GM23248 (cell line): ENCODE data around the gene TMEM38A. TPM values are rescaled to one million over a fixed set of nuclear protein-coding genes. Genes with fewer than 3 reads are reported as not detected.

Experiments used
- DNase-seq: peaks from one replicate; pipeline ENCODE4 v3.0.0-alpha.2; 2015
- H2AFZ ChIP-seq: fragments of 200-600 bp; sonication (generic); 2 replicates; pipeline ENCODE4 v1.6.1; 2016; ENCODE audit warnings: antibody characterized with exemption
- H3F3A ChIP-seq: fragments of 200-600 bp; sonication (generic); 2 replicates; pipeline ENCODE4 v1.6.1; 2016; ENCODE audit warnings: mild to moderate bottlenecking, antibody characterized with exemption, mixed run types; ENCODE audit not compliant: insufficient read depth
- H3K27ac ChIP-seq: fragments of 200-600 bp; sonication (generic); 2 replicates; pipeline ENCODE4 v1.5.1; 2016; ENCODE audit warnings: mild to moderate bottlenecking
- H3K27me3 ChIP-seq: fragments of 200-600 bp; sonication (generic); replicated peaks from 2 replicates; pipeline ENCODE4 v1.6.1; 2016; ENCODE audit warnings: mild to moderate bottlenecking; ENCODE audit not compliant: insufficient read depth
- H3K36me3 ChIP-seq: fragments of 200-600 bp; sonication (generic); 2 replicates; pipeline ENCODE4 v1.6.1; 2016; ENCODE audit warnings: low read depth, mild to moderate bottlenecking
- H3K4me1 ChIP-seq: fragments of 200-600 bp; sonication (generic); 2 replicates; pipeline ENCODE4 v1.6.1; 2016; ENCODE audit warnings: mild to moderate bottlenecking; ENCODE audit not compliant: insufficient read depth
- H3K4me2 ChIP-seq: fragments of 200-600 bp; sonication (generic); one replicate; pipeline ENCODE4 v1.6.1; 2016; ENCODE audit warnings: mild to moderate bottlenecking; ENCODE audit not compliant: unreplicated experiment
- H3K4me3 ChIP-seq: fragments of 200-600 bp; sonication (generic); 2 replicates; pipeline ENCODE4 v1.5.1; 2016; ENCODE audit warnings: mild to moderate bottlenecking
- H3K79me2 ChIP-seq: fragments of 200-600 bp; sonication (generic); 2 replicates; pipeline ENCODE4 v1.6.1; 2016; ENCODE audit warnings: mild to moderate bottlenecking; ENCODE audit not compliant: insufficient read depth
- H3K9ac ChIP-seq: fragments of 200-600 bp; sonication (generic); 2 replicates; pipeline ENCODE4 v1.6.1; 2016; ENCODE audit warnings: mild to moderate bottlenecking
- H3K9me2 ChIP-seq: fragments of 200-600 bp; sonication (generic); 2 replicates; pipeline ENCODE4 v1.6.1; 2016; ENCODE audit warnings: mixed run types, mild to moderate bottlenecking, moderate library complexity; ENCODE audit not compliant: insufficient read depth
- H3K9me3 ChIP-seq: fragments of 200-600 bp; sonication (generic); one replicate; pipeline ENCODE4 v1.6.1; 2017; ENCODE audit warnings: low read depth
- H4K20me1 ChIP-seq: fragments of 200-600 bp; sonication (generic); 2 replicates; pipeline ENCODE4 v1.6.0; 2016; ENCODE audit not compliant: insufficient read depth
- EZH2 ChIP-seq: fragments of 200-600 bp; sonication (generic); IDR thresholded peaks from 2 replicates; pipeline ENCODE4 v1.6.1; 2018; ENCODE audit warnings: antibody characterized with exemption, mild to moderate bottlenecking; ENCODE audit not compliant: insufficient read depth, poor library complexity, severe bottlenecking
- EZH2phosphoT487 ChIP-seq: fragments of 200-600 bp; sonication (generic); IDR thresholded peaks from 2 replicates; pipeline ENCODE4 v1.6.1; 2018; ENCODE audit warnings: antibody characterized with exemption, moderate library complexity, mild to moderate bottlenecking, low read depth; ENCODE audit not compliant: insufficient read depth
- WGBS, 2 experiments: methylation state at CpG; one replicate each; pipeline ENCODE4 v1.1.6; 2015 to 2017; ENCODE audit warnings: low lambda C conversion rate in 2 of 2, low coverage in 1 of 2; ENCODE audit errors: missing lambda C conversion rate in 2 of 2; 5-methylcytosine and 5-hydroxymethylcytosine counted together
- in situ Hi-C: fragments of 300-500 bp; cut with MboI; formaldehyde crosslinking; loops from 2 replicates; pipeline ENCODE4 v1.15.0; 2020
- polyA plus RNA-seq: library from polyadenylated mRNA; unstranded; fragments of >200 nt; fragmentation: Nextera tagmentation; extraction: Ambion mirVana; gene quantifications from 2 replicates; pipeline ENCODE4 v1.2.1, GENCODE V29; 2016
- total RNA-seq: library from RNA; depleted of rRNA; stranded (reverse); fragments of >200 nt; shearing (Covaris generic); gene quantifications from 2 replicates; pipeline ENCODE4 v1.2.3, GENCODE V29; 2014

Gene TMEM38A
- total and polyA plus RNA-seq, 2 experiments from 2014 or later: 1.3 to 1.6 TPM

DNA sequence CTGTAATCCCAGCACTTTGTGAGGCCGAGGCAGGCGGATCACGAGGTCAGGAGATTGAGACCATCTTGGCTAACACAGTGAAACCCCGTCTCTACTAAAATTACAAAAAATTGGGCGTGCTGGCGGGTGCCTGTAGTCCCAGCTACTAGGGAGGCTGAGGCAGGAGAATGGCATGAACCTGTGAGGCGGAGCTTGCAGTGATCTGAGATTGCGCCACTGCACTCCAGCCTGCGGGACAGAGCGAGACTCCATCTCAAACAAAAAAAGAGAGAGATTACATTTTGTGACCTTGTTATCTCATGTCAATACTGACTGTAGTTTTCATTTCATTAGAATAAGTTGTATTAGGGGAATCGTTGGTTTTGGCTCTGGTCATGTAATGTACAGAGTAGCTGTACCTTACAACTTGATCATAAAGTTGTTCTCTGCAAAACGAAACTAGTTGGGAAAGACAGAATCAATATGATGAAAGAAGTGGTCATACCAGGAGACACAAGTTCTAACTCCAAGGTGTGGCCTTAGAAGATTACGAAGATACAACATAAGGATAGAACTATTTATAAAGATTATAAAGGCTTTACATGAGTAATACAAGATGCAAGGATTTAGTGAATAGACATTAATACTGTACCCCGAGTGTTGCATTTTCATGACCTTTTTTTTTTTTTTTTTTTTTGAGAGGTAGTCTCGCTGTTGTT lies 15.3 kb downstream of the TMEM38A start:
- Histone ChIP-seq H4K20me1 (no peaks in the 10 kb centered on the region), H3F3A (no peaks in the 10 kb centered on the region), H3K4me2 (no peak overlapping the region), H2AFZ (no peak overlapping the region), H3K27ac (no peak overlapping the region), H3K4me3 (no peak overlapping the region), H3K4me1 (no peaks in the 10 kb centered on the region), H3K9me3 (no peaks in the 10 kb centered on the region), H3K9me2 (no peaks in the 10 kb centered on the region), H3K79me2 (no peaks in the 10 kb centered on the region), H3K36me3 (no peaks in the 10 kb centered on the region), H3K9ac (no peak overlapping the region), H3K27me3 (no peaks in the 10 kb centered on the region)
- in situ Hi-C loops: no loop called here
- 82 to 88% methylated on average over 15 of the region's 15 CpGs for WGBS, 2 experiments
- TF ChIP-seq EZH2phosphoT487 (no peak), EZH2 (no peak)
- no peak for DNase-seq

DNA sequence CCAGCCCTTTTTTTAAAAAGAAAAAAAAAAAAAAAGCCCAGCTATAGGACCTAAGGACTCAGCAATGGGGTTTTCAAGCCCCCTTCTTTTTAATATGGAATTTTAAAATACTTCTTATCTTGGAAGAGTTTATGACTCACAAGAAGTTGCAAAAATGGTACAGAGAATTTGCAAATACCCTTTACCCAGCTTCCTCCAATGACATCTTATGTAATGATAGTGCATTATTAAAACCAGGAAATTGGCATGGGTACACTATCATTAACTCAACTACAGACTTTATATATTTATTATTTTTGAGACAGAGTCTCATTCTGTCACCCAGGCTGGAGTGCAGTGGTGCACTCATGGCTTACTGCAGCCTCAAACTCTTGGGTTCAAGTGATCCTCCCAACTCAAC lies 16.1 kb downstream of the TMEM38A start:
- Histone ChIP-seq H3K36me3 (no peaks in the 10 kb centered on the region), H3F3A (no peaks in the 10 kb centered on the region), H3K9me2 (no peaks in the 10 kb centered on the region), H3K79me2 (no peaks in the 10 kb centered on the region), H2AFZ (no peak overlapping the region), H3K4me2 (no peak overlapping the region), H3K4me3 (no peak overlapping the region), H3K9me3 (no peaks in the 10 kb centered on the region), H3K4me1 (no peaks in the 10 kb centered on the region), H4K20me1 (no peaks in the 10 kb centered on the region), H3K27ac (no peak overlapping the region), H3K27me3 (no peaks in the 10 kb centered on the region), H3K9ac (no peak overlapping the region)
- TF ChIP-seq EZH2phosphoT487 (no peak), EZH2 (no peak)
- in situ Hi-C loops: no loop called here
- DNase-seq: no peak

DNA sequence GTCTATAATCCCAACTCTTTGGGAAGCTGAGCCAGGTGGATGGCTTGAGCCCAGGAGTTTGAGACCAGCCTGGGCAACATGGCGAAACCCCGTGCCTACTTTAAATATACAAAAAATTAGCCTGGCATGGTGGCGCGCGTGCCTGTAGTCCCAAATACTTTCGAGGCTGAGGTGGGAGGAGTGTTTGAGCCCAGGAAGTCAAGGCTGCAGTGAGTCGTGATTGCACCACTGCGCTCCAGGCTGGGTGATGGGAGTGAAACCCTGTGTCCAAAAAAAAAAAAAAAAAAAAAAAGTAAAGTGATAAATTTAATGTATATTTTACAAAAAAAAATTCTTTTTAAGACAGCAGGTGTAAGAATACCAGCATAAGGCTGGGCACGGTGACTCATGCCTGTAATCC lies 17.6 kb downstream of the TMEM38A start:
- Histone ChIP-seq H3K27ac (no peak overlapping the region), H3K9me2 (no peaks in the 10 kb centered on the region), H3K4me1 (no peaks in the 10 kb centered on the region), H4K20me1 (no peaks in the 10 kb centered on the region), H3K9ac (no peak overlapping the region), H3K4me2 (no peak overlapping the region), H3F3A (no peaks in the 10 kb centered on the region), H3K36me3 (no peaks in the 10 kb centered on the region), H3K27me3 (no peaks in the 10 kb centered on the region), H3K9me3 (no peaks in the 10 kb centered on the region), H2AFZ (no peak overlapping the region), H3K4me3 (no peak overlapping the region), H3K79me2 (no peaks in the 10 kb centered on the region)
- in situ Hi-C loops: no loop called here
- no peak for DNase-seq
- WGBS, 2 experiments: 89 to 94% methylated on average over 9 of the region's 9 CpGs
- TF ChIP-seq EZH2 (no peak), EZH2phosphoT487 (no peak)

DNA sequence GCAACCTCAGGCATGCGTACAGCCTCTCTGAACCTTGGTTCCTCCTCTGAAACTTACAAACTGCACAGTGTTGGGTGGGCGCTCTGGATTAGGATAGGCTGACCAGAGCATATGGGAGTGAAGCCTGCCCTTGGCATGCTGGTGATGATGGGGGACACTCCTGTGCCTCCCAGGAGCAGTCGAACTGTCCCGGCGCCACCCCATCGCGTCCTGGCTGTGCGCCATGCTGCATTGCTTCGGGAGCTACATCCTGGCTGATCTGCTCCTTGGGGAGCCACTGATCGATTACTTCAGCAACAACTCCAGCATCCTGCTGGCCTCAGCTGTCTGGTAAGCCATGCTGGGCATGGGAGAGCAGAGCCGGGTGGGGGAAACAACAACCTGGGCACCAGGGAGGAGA lies 18.9 kb downstream of the TMEM38A start:
- TF ChIP-seq EZH2: no peak
- TF ChIP-seq EZH2phosphoT487: no peak
- Histone ChIP-seq H3K9ac (no peak overlapping the region), H3K27ac (no peak overlapping the region), H3K79me2 (no peaks in the 10 kb centered on the region), H3K4me1 (no peaks in the 10 kb centered on the region), H3K36me3 (no peaks in the 10 kb centered on the region), H3K27me3 (no peaks in the 10 kb centered on the region), H3K4me2 (no peak overlapping the region), H3F3A (no peaks in the 10 kb centered on the region), H4K20me1 (no peaks in the 10 kb centered on the region), H3K9me2 (no peaks in the 10 kb centered on the region), H2AFZ (no peak overlapping the region), H3K4me3 (no peak overlapping the region), H3K9me3 (no peaks in the 10 kb centered on the region)
- in situ Hi-C loops: no loop called here
- DNase-seq: no peak
- 90 to 92% methylated on average over 11 of the region's 11 CpGs for WGBS, 2 experiments

DNA sequence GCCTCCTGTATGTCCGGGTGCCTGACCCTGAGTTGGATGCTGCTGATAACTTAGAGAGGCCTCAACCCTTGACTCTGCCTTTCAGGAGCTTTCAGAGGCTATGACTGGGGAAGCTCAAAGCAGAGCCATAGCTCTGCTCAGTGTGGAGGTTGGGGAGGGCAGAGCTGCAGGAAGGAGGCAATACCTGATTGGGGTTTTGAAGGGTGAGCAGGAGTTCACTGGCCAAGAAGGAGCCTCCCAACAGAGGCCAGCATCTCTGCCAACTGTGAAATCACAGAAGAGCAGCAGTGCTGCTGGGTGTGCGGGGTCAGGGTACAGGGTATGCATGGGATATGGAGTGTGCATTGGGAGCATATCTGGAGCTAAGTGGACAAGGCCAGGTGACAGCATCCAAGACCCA lies 21.6 kb downstream of the TMEM38A start:
- H3K27ac ChIP-seq: no peak overlapping the region
- no peaks in the 10 kb centered on the region for H3K36me3 ChIP-seq
- no peaks in the 10 kb centered on the region for H3K9me3 ChIP-seq
- no peak for DNase-seq
- H3K79me2 ChIP-seq: no peaks in the 10 kb centered on the region
- H3F3A ChIP-seq: 0 out of 2 replicates have a peak, but pooled peaks cover 4% of the 10 kb centered on the region
- no peak overlapping the region for H3K4me3 ChIP-seq
- no peak overlapping the region for H3K4me2 ChIP-seq
- 78 to 80% methylated on average over 2 of the region's 2 CpGs for WGBS, 2 experiments
- H3K9me2 ChIP-seq: no peaks in the 10 kb centered on the region
- 0 out of 2 replicates have a peak, but pooled peaks cover 3% of the 10 kb centered on the region for H3K4me1 ChIP-seq
- no peak overlapping the region for H2AFZ ChIP-seq
- no peaks in the 10 kb centered on the region for H4K20me1 ChIP-seq
- in situ Hi-C loops: no loop called here
- no peak for TF ChIP-seq EZH2
- no peak for TF ChIP-seq EZH2phosphoT487
- no peak overlapping the region for H3K9ac ChIP-seq
- H3K27me3 ChIP-seq: no peaks in the 10 kb centered on the region
